GM12878 (cell line): Measurements from ENCODE around the gene RGS5. TPM values are rescaled to one million over a fixed set of nuclear protein-coding genes. Genes with fewer than 3 reads are reported as not detected.

Experiments
- ATAC-seq: fragments of 200-7000 bp; cut with Tn5 transposase; 3 replicates; pipeline ENCODE4 v1.9.1; 2020; ENCODE audit warnings: mild to moderate bottlenecking, moderate library complexity
- BruUV-seq: library from RNA; stranded (reverse); fragments of 400-500 nt; replicated peaks from 2 replicates; lab custom pipeline; 2021; lab: Mats Ljungman, UMichigan
- CTCF ChIA-PET: fragments of 300-600 bp; sonication (Branson Sonifier 250); formaldehyde crosslinking; extraction: SDS; loops from one replicate; lab custom pipeline; 2021; ENCODE audit warnings: inconsistent platforms; lab: Yijun Ruan, JAX
- POLR2A ChIA-PET: fragments of 350-600 bp; formaldehyde crosslinking; extraction: SDS; loops from one replicate; lab custom pipeline; 2021; ENCODE audit warnings: inconsistent platforms; lab: Charles Lee
- RAD21 ChIA-PET: fragments of 300-600 bp; sonication (Branson Sonifier 250); formaldehyde crosslinking; loops from one replicate; lab custom pipeline; 2023; ENCODE audit warnings: antibody characterized with exemption; ENCODE audit not compliant: unreplicated experiment; lab: Charles Lee
- SMC1A ChIA-PET: fragments of 300-600 bp; sonication (Branson Sonifier 250); formaldehyde crosslinking; loops from one replicate; lab custom pipeline; 2023; ENCODE audit not compliant: unreplicated experiment, uncharacterized antibody; lab: Charles Lee
- DNase-seq: peaks from one replicate; pipeline ENCODE4 v3.0.0-alpha.2; 2011; ENCODE audit warnings: low read depth, low spot score
- FAIRE-seq: peaks from 3 replicates; lab custom pipeline; 2011; peaks lifted over from hg19 to GRCh38; lab: Jason Lieb, UNC
- H2AFZ ChIP-seq: 2 replicates; pipeline ENCODE4 v1.6.0; 2011; ENCODE audit warnings: low read depth, low read length, control low read depth; ENCODE audit not compliant: control insufficient read depth
- H3K27ac ChIP-seq: 2 replicates; pipeline ENCODE4 v1.5.1; 2011; ENCODE audit warnings: control low read depth; ENCODE audit not compliant: control insufficient read depth, insufficient read depth
- H3K27me3 ChIP-seq, 2 experiments: replicated peaks in 1 of 2; 2 replicates each; pipeline versions ENCODE4 v1.6.0 to v1.6.1; 2011; ENCODE audit warnings: low read length in 1 of 2; ENCODE audit not compliant: control insufficient read depth in 2 of 2, insufficient read depth in 2 of 2
- H3K36me3 ChIP-seq, 2 experiments: 2 replicates each; pipeline ENCODE4 v1.5.1; 2011; ENCODE audit warnings: low read length in 1 of 2; ENCODE audit not compliant: control insufficient read depth in 2 of 2, insufficient read depth in 2 of 2
- H3K4me1 ChIP-seq: 2 replicates; pipeline ENCODE4 v1.6.1; 2011; ENCODE audit warnings: mild to moderate bottlenecking, low read length, moderate library complexity, mixed read lengths; ENCODE audit not compliant: control insufficient read depth, insufficient read depth
- H3K4me2 ChIP-seq: 2 replicates; pipeline ENCODE4 v1.6.0; 2011; ENCODE audit warnings: control low read depth; ENCODE audit not compliant: control insufficient read depth, insufficient read depth
- H3K4me3 ChIP-seq: fragments of 200-600 bp; sonication (generic); 2 replicates; pipeline ENCODE4 v1.5.1; 2016
- H3K79me2 ChIP-seq: 2 replicates; pipeline ENCODE4 v1.6.0; 2011; ENCODE audit warnings: low read length; ENCODE audit not compliant: control insufficient read depth, insufficient read depth
- H3K9ac ChIP-seq: 2 replicates; pipeline ENCODE4 v1.8.0; 2011; ENCODE audit warnings: low read length, control low read depth, mixed read lengths; ENCODE audit not compliant: control insufficient read depth, insufficient read depth
- H3K9me3 ChIP-seq: replicated peaks from 3 replicates; pipeline ENCODE4 v1.5.1; 2011; ENCODE audit warnings: mild to moderate bottlenecking, low read length; ENCODE audit not compliant: control insufficient read depth, insufficient read depth
- H4K20me1 ChIP-seq: 2 replicates; pipeline ENCODE4 v1.6.0; 2011; ENCODE audit not compliant: control insufficient read depth, insufficient read depth
- CBFB ChIP-seq: IDR thresholded peaks from 2 replicates; pipeline ENCODE4 v1.6.1; 2016; ENCODE audit warnings: antibody characterized with exemption, low read depth
- CBX3 ChIP-seq: fragments of 200-600 bp; sonication (generic); IDR thresholded peaks from 2 replicates; pipeline ENCODE4 v1.6.1; 2016; ENCODE audit warnings: low read depth, borderline replicate concordance
- E2F4 ChIP-seq: IDR thresholded peaks from 2 replicates; pipeline ENCODE4 v1.6.1; 2012; ENCODE audit warnings: low read depth, low read length, improper control_type of control experiment
- IRF4 ChIP-seq: IDR thresholded peaks from 2 replicates; pipeline ENCODE4 v1.6.1; 2011; ENCODE audit warnings: low read depth, low read length
- NFIC ChIP-seq: IDR thresholded peaks from 2 replicates; pipeline ENCODE4 v1.6.1; 2012; ENCODE audit warnings: low read depth, mild to moderate bottlenecking, inconsistent platforms, low read length, moderate library complexity
- NFYB ChIP-seq: IDR thresholded peaks from 2 replicates; pipeline ENCODE4 v1.6.1; 2011; ENCODE audit warnings: low read depth, mild to moderate bottlenecking, low read length, improper control_type of control experiment, moderate library complexity; ENCODE audit not compliant: insufficient read depth
- PKNOX1 ChIP-seq: fragments of 450-650 bp; IDR thresholded peaks from 2 replicates; pipeline ENCODE4 v1.6.1; 2016; ENCODE audit warnings: mild to moderate bottlenecking
- PML ChIP-seq: IDR thresholded peaks from 2 replicates; pipeline ENCODE4 v1.6.1; 2012; ENCODE audit warnings: low read length, inconsistent platforms
- POLR2AphosphoS5 ChIP-seq: IDR thresholded peaks from 2 replicates; pipeline ENCODE4 v1.6.1; 2011; ENCODE audit warnings: mild to moderate bottlenecking, low read length, inconsistent platforms
- SMAD1 ChIP-seq: fragments of 450-650 bp; IDR thresholded peaks from 2 replicates; pipeline ENCODE4 v1.6.1; 2018; ENCODE audit warnings: mild to moderate bottlenecking, low read depth; ENCODE audit not compliant: partially characterized antibody
- SMAD5 ChIP-seq: IDR thresholded peaks from 2 replicates; pipeline ENCODE4 v1.6.1; 2016; ENCODE audit warnings: antibody characterized with exemption, low read depth
- SUZ12 ChIP-seq: fragments of 200-600 bp; sonication (generic); IDR thresholded peaks from one replicate; pipeline ENCODE4 v1.6.1; 2018; ENCODE audit warnings: antibody characterized with exemption, mild to moderate bottlenecking; ENCODE audit not compliant: unreplicated experiment
- TAF1 ChIP-seq: IDR thresholded peaks from 2 replicates; pipeline ENCODE4 v1.6.1; 2011; ENCODE audit warnings: mild to moderate bottlenecking, low read depth, low read length, borderline replicate concordance
- USF1 ChIP-seq: IDR thresholded peaks from 2 replicates; pipeline ENCODE4 v1.6.1; 2011; ENCODE audit warnings: borderline replicate concordance, low read depth, mild to moderate bottlenecking, moderate library complexity, mixed read lengths, low read length; ENCODE audit not compliant: insufficient read depth; ENCODE audit errors: extremely low read length
- ZNF592 ChIP-seq: fragments of 450-650 bp; IDR thresholded peaks from 2 replicates; pipeline ENCODE4 v1.6.1; 2017; ENCODE audit warnings: mild to moderate bottlenecking, moderate library complexity
- in situ Hi-C: fragments of 300-500 bp; cut with MboI; formaldehyde crosslinking; loops from 9 replicates; pipeline ENCODE4 v1.14.3; 2018; ENCODE audit warnings: mixed read lengths
- intact Hi-C: fragments of 100-400 bp; cut with micrococcal nuclease; formaldehyde crosslinking; loops from one replicate; pipeline ENCODE4 v1.14.2; 2022; ENCODE audit not compliant: unreplicated experiment
- polyA plus RNA-seq, 11 experiments: library from polyadenylated mRNA; depleted of rRNA in 4 of 11; unstranded in 6 of 11; stranded (reverse) in 5 of 11; fragments of >200 nt; fragmentation: Nextera tagmentation in 4 of 11; fragmentation: Illumina TruSeq in 1 of 11; extraction: Ambion mirVana in 4 of 11; extraction: Trizol in 1 of 11; gene quantifications; 1 replicate in 1 of 11; 2 replicates in 10 of 11; pipeline versions ENCODE4 v1.2.1 to v1.2.3, GENCODE V29; 2011 to 2016; ENCODE audit warnings: inconsistent platforms in 2 of 11, missing spikeins in 2 of 11, low read depth in 1 of 11
- total RNA-seq, 4 experiments: library from RNA; depleted of rRNA in 3 of 4; stranded (reverse); fragments of >200 nt in 3 of 4; fragmentation: Illumina TruSeq in 1 of 4; extraction: Trizol in 1 of 4; gene quantifications; 2 replicates each; pipeline versions ENCODE4 v1.2.1 to v1.2.3, GENCODE V29; 2013 to 2021

The RGS5 gene
- total and polyA plus RNA-seq, 10 of the 15 experiments (the other 5 are each of a cell fraction or from before 2014, with no cell fraction given) = 0.63 to 7.4 (median 2.8) TPM

GRCh38 chr1:163205513-163205912 lies 2.8 kb upstream of the RGS5 start:
- Histone ChIP-seq H2AFZ (no peak overlapping the region), H3K9me3 (no peaks in the 10 kb centered on the region), H3K79me2 (no peaks in the 10 kb centered on the region), H3K4me1 (no peaks in the 10 kb centered on the region), H4K20me1 (no peaks in the 10 kb centered on the region), H3K4me3 (no peak overlapping the region), H3K27ac (no peak overlapping the region), H3K27me3 (no peaks in the 10 kb centered on the region), H3K9ac (no peak overlapping the region), H3K4me2 (no peak overlapping the region), H3K36me3 (no peaks in the 10 kb centered on the region)
- TF ChIP-seq CBX3 = no peak
- no peak for TF ChIP-seq PML
- no peak for TF ChIP-seq SMAD1
- TF ChIP-seq PKNOX1 = no peak
- TF ChIP-seq NFYB = no peak
- TF ChIP-seq SUZ12 = no peak
- no peak for TF ChIP-seq TAF1
- TF ChIP-seq IRF4 = no peak
- TF ChIP-seq SMAD5 = no peak
- TF ChIP-seq USF1 = no peak
- no peak for TF ChIP-seq POLR2AphosphoS5
- no peak for TF ChIP-seq ZNF592
- no peak for TF ChIP-seq NFIC
- no peak for TF ChIP-seq CBFB
- no peak for TF ChIP-seq E2F4
- ATAC-seq = no peak
- intact Hi-C loops (loop anchor here (10.0 kb wide), 1 partner anchor 59 kb away; no protein-coding TSS in a partner anchor), in situ Hi-C loops (no loop called here)
- SMC1A ChIA-PET = no interaction called here
- POLR2A ChIA-PET = no interaction called here
- CTCF ChIA-PET = no interaction called here
- RAD21 ChIA-PET = no interaction called here
- no peak for DNase-seq
- no peak for FAIRE-seq
- BruUV-seq = no TSS peak
